ENCODE measurements around the gene MEF2A.

The MEF2A gene

GRCh38 chr15:99669250-99669649 is 103.5 kb downstream of the MEF2A start:
- no peak for TF ChIP-seq REST (IDR thresholded peaks at IDR 0.05; ENCODE audit: insufficient read depth in 1 of 2, low read depth in 2 of 2, low read length in 2 of 2)
- no peak for TF ChIP-seq SIN3A (IDR thresholded peaks at IDR 0.05; ENCODE audit: borderline replicate concordance, insufficient read depth, low read length)
- no peak for TF ChIP-seq FOXP2 (optimal IDR thresholded peaks at IDR 0.05; ENCODE audit: borderline replicate concordance, extremely low read depth, extremely low read length, insufficient read depth)
- no peak for TF ChIP-seq POLR2AphosphoS5 (IDR thresholded peaks at IDR 0.05; ENCODE audit: low read depth, low read length)
- TF ChIP-seq TAF1 (IDR thresholded peaks at IDR 0.05; ENCODE audit: borderline replicate concordance, insufficient read depth, low read length), result no peak

- no peak for TF ChIP-seq SIN3A (IDR thresholded peaks at IDR 0.05; ENCODE audit: borderline replicate concordance, insufficient read depth, low read length)
Observed at GRCh38 chr15:99671926-99672635, 106.3 kb downstream of the MEF2A start.

- TF ChIP-seq POLR2AphosphoS5 (IDR thresholded peaks at IDR 0.05; ENCODE audit: low read depth, low read length) (no peak), FOXP2 (optimal IDR thresholded peaks at IDR 0.05; ENCODE audit: borderline replicate concordance, extremely low read depth, extremely low read length, insufficient read depth) (no peak), SIN3A (IDR thresholded peaks at IDR 0.05; ENCODE audit: borderline replicate concordance, insufficient read depth, low read length) (no peak), REST (IDR thresholded peaks at IDR 0.05; ENCODE audit: insufficient read depth in 1 of 2, low read depth in 2 of 2, low read length in 2 of 2) (no peak), TAF1 (IDR thresholded peaks at IDR 0.05; ENCODE audit: borderline replicate concordance, insufficient read depth, low read length) (no peak)
Observed at GRCh38 chr15:99673111-99673510, 107.3 kb downstream of the MEF2A start.

- TF ChIP-seq REST (IDR thresholded peaks at IDR 0.05; ENCODE audit: insufficient read depth in 1 of 2, low read depth in 2 of 2, low read length in 2 of 2) (no peak), SIN3A (IDR thresholded peaks at IDR 0.05; ENCODE audit: borderline replicate concordance, insufficient read depth, low read length) (no peak)
Observed at GRCh38 chr15:99674279-99674678, 108.5 kb downstream of the MEF2A start.

GRCh38 chr15:99677540-99678134 is 111.9 kb downstream of the MEF2A start:
- no peak for TF ChIP-seq FOXP2 (optimal IDR thresholded peaks at IDR 0.05; ENCODE audit: borderline replicate concordance, extremely low read depth, extremely low read length, insufficient read depth)
- TF ChIP-seq TAF1 (IDR thresholded peaks at IDR 0.05; ENCODE audit: borderline replicate concordance, insufficient read depth, low read length), result no peak

- TF ChIP-seq TAF1 (IDR thresholded peaks at IDR 0.05; ENCODE audit: borderline replicate concordance, insufficient read depth, low read length), result no peak
- no peak for TF ChIP-seq FOXP2 (optimal IDR thresholded peaks at IDR 0.05; ENCODE audit: borderline replicate concordance, extremely low read depth, extremely low read length, insufficient read depth)
- TF ChIP-seq POLR2AphosphoS5 (IDR thresholded peaks at IDR 0.05; ENCODE audit: low read depth, low read length), result no peak
- no peak for TF ChIP-seq SIN3A (IDR thresholded peaks at IDR 0.05; ENCODE audit: borderline replicate concordance, insufficient read depth, low read length)
Observed at GRCh38 chr15:99680276-99680675, 114.5 kb downstream of the MEF2A start.
